ENCODE results near the gene SLC2A13.

DNA sequence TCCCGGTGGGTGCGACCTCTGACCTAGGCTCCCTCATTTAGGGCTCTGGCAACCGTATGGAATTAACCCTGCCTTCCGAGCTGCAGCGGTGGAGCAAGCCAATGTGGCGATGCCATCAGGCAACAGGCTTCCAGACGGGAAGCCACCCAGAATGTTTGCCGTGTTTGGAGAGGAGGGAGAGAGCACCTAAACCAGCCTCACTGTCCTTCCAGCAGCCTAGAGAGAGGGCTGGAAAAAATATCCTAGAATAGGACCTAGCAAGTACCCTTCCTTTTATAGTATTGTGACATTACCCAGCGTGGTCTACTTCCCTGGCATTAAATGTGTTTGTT, 287 bp upstream of the SLC2A13 start:
- no peak for TF ChIP-seq EP300 (IDR thresholded peaks at IDR 0.05; ENCODE audit: borderline replicate concordance)
- no peak for TF ChIP-seq CREB1 (IDR thresholded peaks at IDR 0.05; ENCODE audit: low read depth)
- no peak for TF ChIP-seq EGR1 (IDR thresholded peaks at IDR 0.05)
- TF ChIP-seq, protein P1, sequence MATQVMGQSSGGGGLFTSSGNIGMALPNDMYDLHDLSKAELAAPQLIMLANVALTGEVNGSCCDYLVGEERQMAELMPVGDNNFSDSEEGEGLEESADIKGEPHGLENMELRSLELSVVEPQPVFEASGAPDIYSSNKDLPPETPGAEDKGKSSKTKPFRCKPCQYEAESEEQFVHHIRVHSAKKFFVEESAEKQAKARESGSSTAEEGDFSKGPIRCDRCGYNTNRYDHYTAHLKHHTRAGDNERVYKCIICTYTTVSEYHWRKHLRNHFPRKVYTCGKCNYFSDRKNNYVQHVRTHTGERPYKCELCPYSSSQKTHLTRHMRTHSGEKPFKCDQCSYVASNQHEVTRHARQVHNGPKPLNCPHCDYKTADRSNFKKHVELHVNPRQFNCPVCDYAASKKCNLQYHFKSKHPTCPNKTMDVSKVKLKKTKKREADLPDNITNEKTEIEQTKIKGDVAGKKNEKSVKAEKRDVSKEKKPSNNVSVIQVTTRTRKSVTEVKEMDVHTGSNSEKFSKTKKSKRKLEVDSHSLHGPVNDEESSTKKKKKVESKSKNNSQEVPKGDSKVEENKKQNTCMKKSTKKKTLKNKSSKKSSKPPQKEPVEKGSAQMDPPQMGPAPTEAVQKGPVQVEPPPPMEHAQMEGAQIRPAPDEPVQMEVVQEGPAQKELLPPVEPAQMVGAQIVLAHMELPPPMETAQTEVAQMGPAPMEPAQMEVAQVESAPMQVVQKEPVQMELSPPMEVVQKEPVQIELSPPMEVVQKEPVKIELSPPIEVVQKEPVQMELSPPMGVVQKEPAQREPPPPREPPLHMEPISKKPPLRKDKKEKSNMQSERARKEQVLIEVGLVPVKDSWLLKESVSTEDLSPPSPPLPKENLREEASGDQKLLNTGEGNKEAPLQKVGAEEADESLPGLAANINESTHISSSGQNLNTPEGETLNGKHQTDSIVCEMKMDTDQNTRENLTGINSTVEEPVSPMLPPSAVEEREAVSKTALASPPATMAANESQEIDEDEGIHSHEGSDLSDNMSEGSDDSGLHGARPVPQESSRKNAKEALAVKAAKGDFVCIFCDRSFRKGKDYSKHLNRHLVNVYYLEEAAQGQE (IDR thresholded peaks at IDR 0.05; ENCODE audit: low read depth), result no peak
- no peak for TF ChIP-seq FOXM1 (IDR thresholded peaks at IDR 0.05; ENCODE audit: borderline replicate concordance, low read depth)
- no peak for TF ChIP-seq TCF12 (IDR thresholded peaks at IDR 0.05; ENCODE audit: low read depth)
- TF ChIP-seq YY1 (IDR thresholded peaks at IDR 0.05; ENCODE audit: low read depth), result no peak
- no peak for TF ChIP-seq RAD21 (IDR thresholded peaks at IDR 0.05; ENCODE audit: low read depth)
- TF ChIP-seq, protein P2, sequence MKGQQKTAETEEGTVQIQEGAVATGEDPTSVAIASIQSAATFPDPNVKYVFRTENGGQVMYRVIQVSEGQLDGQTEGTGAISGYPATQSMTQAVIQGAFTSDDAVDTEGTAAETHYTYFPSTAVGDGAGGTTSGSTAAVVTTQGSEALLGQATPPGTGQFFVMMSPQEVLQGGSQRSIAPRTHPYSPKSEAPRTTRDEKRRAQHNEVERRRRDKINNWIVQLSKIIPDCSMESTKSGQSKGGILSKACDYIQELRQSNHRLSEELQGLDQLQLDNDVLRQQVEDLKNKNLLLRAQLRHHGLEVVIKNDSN (IDR thresholded peaks at IDR 0.05), result no peak
- no peak for TF ChIP-seq NFIC (IDR thresholded peaks at IDR 0.05)
- no peak for TF ChIP-seq TAF1 (IDR thresholded peaks at IDR 0.05; ENCODE audit: low read depth)
